ENCODE data around the gene KRT80. TPM values are rescaled to one million over a fixed set of nuclear protein-coding genes. Genes with fewer than 3 reads are reported as not detected.

Gene KRT80
- total and polyA plus RNA-seq, 2 of the 13 experiments (the other 11 are each of a cell fraction or from before 2014, with no cell fraction given) = 0.27 to 0.53 TPM

DNA sequence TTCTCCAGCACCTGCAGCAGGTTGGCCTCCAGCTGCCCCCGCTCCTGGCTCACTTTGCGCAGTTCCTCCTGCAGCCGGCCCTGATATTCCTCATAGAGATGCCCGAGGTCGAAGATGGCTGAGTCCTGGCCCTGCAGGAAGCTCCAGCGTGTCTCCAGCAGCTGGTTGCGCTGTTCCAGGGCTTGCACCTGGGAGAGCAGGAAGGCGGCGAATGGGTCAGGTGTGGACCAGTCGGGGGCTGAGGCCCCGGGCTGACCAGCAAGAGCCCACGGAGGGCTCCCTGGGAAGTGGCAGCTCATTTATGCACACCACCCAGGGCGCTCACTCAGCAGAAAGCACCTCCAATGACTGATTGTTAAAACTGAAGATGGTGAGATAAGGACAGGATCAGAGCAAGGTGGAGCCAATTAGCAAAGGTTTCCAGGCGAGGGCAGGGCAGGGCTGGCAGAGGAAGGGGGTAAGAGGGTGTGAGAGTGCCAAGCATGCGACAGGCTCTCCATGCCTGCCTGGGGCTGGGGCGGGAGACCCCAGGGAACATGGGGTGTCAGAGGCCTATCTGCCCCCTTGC, 6.3 kb downstream of the KRT80 start:
- no peak for FAIRE-seq
- Histone ChIP-seq H3K4me3 (replicated peaks in 1 of 3; ENCODE audit: insufficient read depth in 1 of 3, low read depth in 2 of 3, low read length in 3 of 3) (no peak overlapping the region), H3K27me3 (ENCODE audit: control insufficient read depth in 1 of 2, insufficient read depth in 2 of 2, low read length in 2 of 2) (peaks cover 0 to 2% of the 10 kb centered on the region in 2 experiments; a peak in 2 of 5 replicates), H3K79me2 (ENCODE audit: insufficient read depth, low read length) (no peaks in the 10 kb centered on the region), H3K4me2 (ENCODE audit: low read depth, low read length) (no peak overlapping the region), H3K4me1 (ENCODE audit: insufficient read depth, low read length) (no peaks in the 10 kb centered on the region), H4K20me1 (ENCODE audit: insufficient read depth, low read length) (no peaks in the 10 kb centered on the region), H3K9me3 (ENCODE audit: low read length) (no peaks in the 10 kb centered on the region), H3K9ac (ENCODE audit: insufficient read depth, low read depth, low read length) (no peak overlapping the region), H3K27ac (ENCODE audit: extremely low read length, insufficient read depth, low read length) (no peak overlapping the region), H3K36me3 (replicated peaks in 1 of 2; ENCODE audit: control insufficient read depth in 1 of 2, insufficient read depth in 2 of 2, low read length in 2 of 2) (no peaks in the 10 kb centered on the region), H2AFZ (ENCODE audit: low read length) (no peak overlapping the region)
- no TSS peak for BruUV-seq (replicated peaks)
- in situ Hi-C loops (cut with HindIII; ENCODE audit: extremely low pct_ligation_motif_present, low pct_unique_long_range_greater_than_20kb) = no loop called here
- no peak for DNase-seq (ENCODE audit: low spot score)
- TF ChIP-seq ZMYM3 (CRISPR knock-in tag; IDR thresholded peaks at IDR 0.05) (no peak), ZNF670 (CRISPR knock-in tag; IDR thresholded peaks at IDR 0.05; ENCODE audit: borderline replicate concordance) (no peak), TRIM24 (CRISPR knock-in tag; IDR thresholded peaks at IDR 0.05) (no peak), ZFP90 (CRISPR knock-in tag; IDR thresholded peaks at IDR 0.05; ENCODE audit: borderline replicate concordance) (no peak), ZFP36L2 (CRISPR knock-in tag; IDR thresholded peaks at IDR 0.05) (no peak), HOXD1 (CRISPR knock-in tag; IDR thresholded peaks at IDR 0.05) (no peak), FOXA1 (IDR thresholded peaks at IDR 0.05) (no peak), FOXA1 (CRISPR knock-in tag; IDR thresholded peaks at IDR 0.05) (no peak), KDM3A (CRISPR knock-in tag; IDR thresholded peaks at IDR 0.05; ENCODE audit: low read depth) (no peak), HNF4A (CRISPR knock-in tag; IDR thresholded peaks at IDR 0.05) (no peak), ZFX (CRISPR knock-in tag; IDR thresholded peaks at IDR 0.05; ENCODE audit: low read depth) (no peak)
- TF ChIP-seq, protein P1, sequence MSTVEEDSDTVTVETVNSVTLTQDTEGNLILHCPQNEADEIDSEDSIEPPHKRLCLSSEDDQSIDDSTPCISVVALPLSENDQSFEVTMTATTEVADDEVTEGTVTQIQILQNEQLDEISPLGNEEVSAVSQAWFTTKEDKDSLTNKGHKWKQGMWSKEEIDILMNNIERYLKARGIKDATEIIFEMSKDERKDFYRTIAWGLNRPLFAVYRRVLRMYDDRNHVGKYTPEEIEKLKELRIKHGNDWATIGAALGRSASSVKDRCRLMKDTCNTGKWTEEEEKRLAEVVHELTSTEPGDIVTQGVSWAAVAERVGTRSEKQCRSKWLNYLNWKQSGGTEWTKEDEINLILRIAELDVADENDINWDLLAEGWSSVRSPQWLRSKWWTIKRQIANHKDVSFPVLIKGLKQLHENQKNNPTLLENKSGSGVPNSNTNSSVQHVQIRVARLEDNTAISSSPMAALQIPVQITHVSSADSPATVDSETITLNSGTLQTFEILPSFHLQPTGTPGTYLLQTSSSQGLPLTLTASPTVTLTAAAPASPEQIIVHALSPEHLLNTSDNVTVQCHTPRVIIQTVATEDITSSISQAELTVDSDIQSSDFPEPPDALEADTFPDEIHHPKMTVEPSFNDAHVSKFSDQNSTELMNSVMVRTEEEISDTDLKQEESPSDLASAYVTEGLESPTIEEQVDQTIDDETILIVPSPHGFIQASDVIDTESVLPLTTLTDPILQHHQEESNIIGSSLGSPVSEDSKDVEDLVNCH (CRISPR knock-in tag; IDR thresholded peaks at IDR 0.05) = no peak
- POLR2A ChIA-PET = no interaction called here
- 61% methylated on average over 15 of the region's 16 CpGs for WGBS (ENCODE audit: low lambda C conversion rate)
- ATAC-seq = no peak
- intact Hi-C loops (cut with micrococcal nuclease; ENCODE audit: unreplicated experiment) = no loop called here
- CTCF ChIA-PET (ENCODE audit: low intra/inter-chr PET ratio, low total read pairs) = no interaction called here
